GM12878 (cell line): ENCODE measurements around the gene ATP13A1. TPM values are rescaled to one million over a fixed set of nuclear protein-coding genes. Genes with fewer than 3 reads are reported as not detected.
A peak's percentile ranks its signal among the peaks of the same experiment; 100 is the strongest.

ENCODE experiments used
- BCL11A ChIP-seq: IDR thresholded peaks from 2 replicates; pipeline ENCODE4 v1.6.1; 2011; ENCODE audit warnings: low read depth, low read length
- BHLHE40 ChIP-seq, 2 experiments: fragments of 450-650 bp in 1 of 2; IDR thresholded peaks; 2 replicates each; pipeline ENCODE4 v1.6.1; 2011 to 2017; ENCODE audit warnings: low read depth in 2 of 2, borderline replicate concordance in 1 of 2, improper control_type of control experiment in 1 of 2, low read length in 1 of 2, mild to moderate bottlenecking in 1 of 2
- CBFB ChIP-seq: IDR thresholded peaks from 2 replicates; pipeline ENCODE4 v1.6.1; 2016; ENCODE audit warnings: antibody characterized with exemption, low read depth
- CBX3 ChIP-seq: fragments of 200-600 bp; sonication (generic); IDR thresholded peaks from 2 replicates; pipeline ENCODE4 v1.6.1; 2016; ENCODE audit warnings: low read depth, borderline replicate concordance
- CHD4 ChIP-seq: fragments of 200-600 bp; sonication (generic); IDR thresholded peaks from 2 replicates; pipeline ENCODE4 v1.6.1; 2016; ENCODE audit warnings: mild to moderate bottlenecking
- FOXK2 ChIP-seq: fragments of 450-650 bp; IDR thresholded peaks from 2 replicates; pipeline ENCODE4 v1.6.1; 2017; ENCODE audit warnings: mild to moderate bottlenecking, moderate library complexity
- HCFC1 ChIP-seq: fragments of 150-350 bp; IDR thresholded peaks from 2 replicates; pipeline ENCODE4 v1.6.1; 2014; ENCODE audit warnings: low read length
- MXI1 ChIP-seq: fragments of 150-350 bp; IDR thresholded peaks from 2 replicates; pipeline ENCODE4 v1.6.1; 2011; ENCODE audit warnings: low read depth, mild to moderate bottlenecking, inconsistent platforms, low read length, improper control_type of control experiment
- PAX5 ChIP-seq: IDR thresholded peaks from 2 replicates; pipeline ENCODE4 v1.6.1; 2011; ENCODE audit warnings: low read depth, low read length, borderline replicate concordance
- PAX8 ChIP-seq: fragments of 450-650 bp; IDR thresholded peaks from 2 replicates; pipeline ENCODE4 v1.6.1; 2017; ENCODE audit warnings: mild to moderate bottlenecking, moderate library complexity
- PML ChIP-seq: IDR thresholded peaks from 2 replicates; pipeline ENCODE4 v1.6.1; 2012; ENCODE audit warnings: low read length, inconsistent platforms
- POLR2AphosphoS2 ChIP-seq: IDR thresholded peaks from 2 replicates; pipeline ENCODE4 v1.6.1; 2011; ENCODE audit warnings: low read depth, mild to moderate bottlenecking, low read length, improper control_type of control experiment, moderate library complexity
- RBBP5 ChIP-seq: fragments of 200-600 bp; sonication (generic); conservative IDR thresholded peaks from 2 replicates; pipeline ENCODE4 v1.6.1; 2016
- RFX5 ChIP-seq: IDR thresholded peaks from 2 replicates; pipeline ENCODE4 v1.6.1; 2011; ENCODE audit warnings: low read depth, low read length, improper control_type of control experiment
- TARDBP ChIP-seq: IDR thresholded peaks from 2 replicates; pipeline ENCODE4 v1.6.1; 2016; ENCODE audit warnings: borderline replicate concordance
- WRNIP1 ChIP-seq: IDR thresholded peaks from 2 replicates; pipeline ENCODE4 v1.6.1; 2011; ENCODE audit warnings: low read depth, low read length, improper control_type of control experiment, borderline replicate concordance
- YBX1 ChIP-seq: fragments of 450-650 bp; IDR thresholded peaks from 2 replicates; pipeline ENCODE4 v1.6.1; 2016; ENCODE audit warnings: antibody characterized with exemption
- ZBED1 ChIP-seq: IDR thresholded peaks from 2 replicates; pipeline ENCODE4 v1.6.1; 2016; ENCODE audit warnings: borderline replicate concordance
- ZNF24 ChIP-seq: fragments of 450-650 bp; IDR thresholded peaks from 2 replicates; pipeline ENCODE4 v1.6.1; 2017; ENCODE audit warnings: antibody characterized with exemption, mild to moderate bottlenecking
- ZNF274 ChIP-seq: IDR thresholded peaks from one replicate; pipeline ENCODE4 v1.8.0; 2011; ENCODE audit not compliant: insufficient read length, insufficient read depth
- ZZZ3 ChIP-seq: IDR thresholded peaks from 2 replicates; pipeline ENCODE4 v1.6.1; 2011; ENCODE audit warnings: low read depth; ENCODE audit not compliant: control insufficient read depth, insufficient read length
- polyA plus RNA-seq, 11 experiments: library from polyadenylated mRNA; depleted of rRNA in 4 of 11; unstranded in 6 of 11; stranded (reverse) in 5 of 11; fragments of >200 nt; fragmentation: Nextera tagmentation in 4 of 11; fragmentation: Illumina TruSeq in 1 of 11; extraction: Ambion mirVana in 4 of 11; extraction: Trizol in 1 of 11; gene quantifications; 1 replicate in 1 of 11; 2 replicates in 10 of 11; pipeline versions ENCODE4 v1.2.1 to v1.2.3, GENCODE V29; 2011 to 2016; ENCODE audit warnings: inconsistent platforms in 2 of 11, missing spikeins in 2 of 11, low read depth in 1 of 11
- total RNA-seq, 4 experiments: library from RNA; depleted of rRNA in 3 of 4; stranded (reverse); fragments of >200 nt in 3 of 4; fragmentation: Illumina TruSeq in 1 of 4; extraction: Trizol in 1 of 4; gene quantifications; 2 replicates each; pipeline versions ENCODE4 v1.2.1 to v1.2.3, GENCODE V29; 2013 to 2021
- TF ChIP-seq, protein P1 (sequence below): IDR thresholded peaks from 2 replicates; pipeline ENCODE4 v1.6.1; 2011; ENCODE audit warnings: borderline replicate concordance, low read depth, mild to moderate bottlenecking, moderate library complexity, mixed read lengths, low read length; ENCODE audit not compliant: insufficient read depth; ENCODE audit errors: extremely low read length
- TF ChIP-seq, protein P2 (sequence below), 3 experiments: IDR thresholded peaks in 2 of 3; conservative IDR thresholded peaks in 1 of 3; 2 replicates each; pipeline ENCODE4 v1.5.1; 2011; ENCODE audit warnings: low read depth in 3 of 3, low read length in 3 of 3, mild to moderate bottlenecking in 3 of 3, control low read depth in 2 of 3, moderate library complexity in 2 of 3, inconsistent platforms in 1 of 3, mixed read lengths in 1 of 3; ENCODE audit not compliant: control insufficient read depth in 2 of 3, insufficient read depth in 1 of 3; ENCODE audit errors: extremely low read depth in 1 of 3
- TF ChIP-seq, protein P3 (sequence below): IDR thresholded peaks from 2 replicates; pipeline ENCODE4 v1.6.1; 2012; ENCODE audit warnings: low read depth, low read length, improper control_type of control experiment
- TF ChIP-seq, protein P4 (sequence below): fragments of 450-650 bp; IDR thresholded peaks from 2 replicates; pipeline ENCODE4 v1.6.1; 2018; ENCODE audit warnings: borderline replicate concordance, mild to moderate bottlenecking; ENCODE audit not compliant: partially characterized antibody

Gene ATP13A1
- total and polyA plus RNA-seq, 10 of the 15 experiments (the other 5 are each of a cell fraction or from before 2014, with no cell fraction given): 0.37 to 91.0 (median 29.8) TPM

DNA sequence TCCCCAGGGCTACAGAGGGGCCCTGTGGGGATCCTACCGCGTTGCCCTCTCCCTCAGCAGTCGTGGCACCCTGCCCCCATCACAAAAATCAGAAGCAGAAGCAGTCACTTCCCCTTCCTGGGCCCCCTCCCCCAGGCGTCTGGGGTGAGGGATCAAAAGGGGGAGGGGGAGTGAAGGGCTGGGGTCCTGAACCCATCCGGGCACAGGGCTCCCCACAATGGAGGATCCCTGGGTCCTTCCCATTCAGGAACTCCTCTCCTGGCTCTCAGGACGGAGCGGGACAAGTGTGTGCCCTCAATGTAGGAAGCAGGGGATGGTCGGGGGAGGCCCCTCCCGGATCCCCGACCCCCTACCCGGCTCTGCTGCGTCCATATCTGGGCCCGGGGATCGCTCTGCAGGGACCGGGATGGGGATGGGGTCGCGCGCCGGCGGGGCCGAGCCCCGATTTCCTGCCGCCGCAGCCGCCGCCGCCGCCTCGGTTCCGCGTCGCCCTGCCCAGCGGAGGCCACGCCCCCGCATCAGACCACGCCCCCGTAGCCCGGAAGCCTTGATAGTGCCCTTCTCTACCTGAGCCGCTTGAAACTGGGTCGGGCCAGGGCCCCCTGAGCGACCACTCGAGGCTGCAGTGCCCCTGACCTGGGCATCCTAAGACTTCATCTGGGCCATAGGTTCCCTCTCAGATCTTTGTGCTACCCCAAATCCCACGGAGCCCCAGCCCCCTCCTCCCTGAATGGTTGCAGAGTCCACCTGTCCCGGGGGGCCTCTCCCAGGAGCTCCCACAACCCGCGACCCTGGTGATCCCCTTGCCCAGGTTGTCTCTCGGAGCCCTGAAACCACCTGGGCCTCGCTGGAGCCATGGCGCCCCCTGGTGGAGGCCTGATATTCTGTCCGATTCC, 20.1 kb downstream of the ATP13A1 start, which contains the start of gene GMIP (continued):
- TF ChIP-seq, protein P1, sequence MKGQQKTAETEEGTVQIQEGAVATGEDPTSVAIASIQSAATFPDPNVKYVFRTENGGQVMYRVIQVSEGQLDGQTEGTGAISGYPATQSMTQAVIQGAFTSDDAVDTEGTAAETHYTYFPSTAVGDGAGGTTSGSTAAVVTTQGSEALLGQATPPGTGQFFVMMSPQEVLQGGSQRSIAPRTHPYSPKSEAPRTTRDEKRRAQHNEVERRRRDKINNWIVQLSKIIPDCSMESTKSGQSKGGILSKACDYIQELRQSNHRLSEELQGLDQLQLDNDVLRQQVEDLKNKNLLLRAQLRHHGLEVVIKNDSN: no peak
- no peak for TF ChIP-seq ZNF24
- no peak for TF ChIP-seq CHD4
- TF ChIP-seq CBX3: no peak
- no peak for TF ChIP-seq RFX5
- no peak for TF ChIP-seq WRNIP1
- TF ChIP-seq FOXK2: no peak
- no peak; a peak in 1 of 4 replicates for TF ChIP-seq BHLHE40 (IDR thresholded peaks at IDR 0.05; ENCODE audit: borderline replicate concordance in 1 of 2, low read depth in 2 of 2, low read length in 1 of 2)
- TF ChIP-seq YBX1: no peak
- TF ChIP-seq, protein P2, sequence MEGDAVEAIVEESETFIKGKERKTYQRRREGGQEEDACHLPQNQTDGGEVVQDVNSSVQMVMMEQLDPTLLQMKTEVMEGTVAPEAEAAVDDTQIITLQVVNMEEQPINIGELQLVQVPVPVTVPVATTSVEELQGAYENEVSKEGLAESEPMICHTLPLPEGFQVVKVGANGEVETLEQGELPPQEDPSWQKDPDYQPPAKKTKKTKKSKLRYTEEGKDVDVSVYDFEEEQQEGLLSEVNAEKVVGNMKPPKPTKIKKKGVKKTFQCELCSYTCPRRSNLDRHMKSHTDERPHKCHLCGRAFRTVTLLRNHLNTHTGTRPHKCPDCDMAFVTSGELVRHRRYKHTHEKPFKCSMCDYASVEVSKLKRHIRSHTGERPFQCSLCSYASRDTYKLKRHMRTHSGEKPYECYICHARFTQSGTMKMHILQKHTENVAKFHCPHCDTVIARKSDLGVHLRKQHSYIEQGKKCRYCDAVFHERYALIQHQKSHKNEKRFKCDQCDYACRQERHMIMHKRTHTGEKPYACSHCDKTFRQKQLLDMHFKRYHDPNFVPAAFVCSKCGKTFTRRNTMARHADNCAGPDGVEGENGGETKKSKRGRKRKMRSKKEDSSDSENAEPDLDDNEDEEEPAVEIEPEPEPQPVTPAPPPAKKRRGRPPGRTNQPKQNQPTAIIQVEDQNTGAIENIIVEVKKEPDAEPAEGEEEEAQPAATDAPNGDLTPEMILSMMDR (IDR thresholded peaks at IDR 0.05 in 2 of 3, conservative IDR thresholded peaks at IDR 0.05 in 1 of 3; ENCODE audit: control insufficient read depth in 2 of 3, extremely low read depth in 1 of 3, insufficient read depth in 1 of 3, low read depth in 3 of 3, low read length in 3 of 3): peak; percentile 78 to 90 (median 81)
- TF ChIP-seq, protein P3, sequence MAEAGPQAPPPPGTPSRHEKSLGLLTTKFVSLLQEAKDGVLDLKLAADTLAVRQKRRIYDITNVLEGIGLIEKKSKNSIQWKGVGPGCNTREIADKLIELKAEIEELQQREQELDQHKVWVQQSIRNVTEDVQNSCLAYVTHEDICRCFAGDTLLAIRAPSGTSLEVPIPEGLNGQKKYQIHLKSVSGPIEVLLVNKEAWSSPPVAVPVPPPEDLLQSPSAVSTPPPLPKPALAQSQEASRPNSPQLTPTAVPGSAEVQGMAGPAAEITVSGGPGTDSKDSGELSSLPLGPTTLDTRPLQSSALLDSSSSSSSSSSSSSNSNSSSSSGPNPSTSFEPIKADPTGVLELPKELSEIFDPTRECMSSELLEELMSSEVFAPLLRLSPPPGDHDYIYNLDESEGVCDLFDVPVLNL: no peak
- TF ChIP-seq PAX8: no peak
- no peak for TF ChIP-seq BCL11A
- TF ChIP-seq TARDBP: 0 out of 2 replicates have a peak, but pooled peaks have one; percentile 34
- no peak for TF ChIP-seq RBBP5
- TF ChIP-seq PML: no peak
- no peak for TF ChIP-seq ZZZ3
- TF ChIP-seq ZNF274: no peak
- TF ChIP-seq ZBED1: no peak; the same call in 1 of the 2 replicates
- TF ChIP-seq MXI1: no peak; the same call in 1 of the 2 replicates
- TF ChIP-seq PAX5: 0 out of 2 replicates have a peak, but pooled peaks have one; percentile 15
- peak; percentile 79; the same call in 1 of the 2 replicates for TF ChIP-seq POLR2AphosphoS2
- TF ChIP-seq, protein P4, sequence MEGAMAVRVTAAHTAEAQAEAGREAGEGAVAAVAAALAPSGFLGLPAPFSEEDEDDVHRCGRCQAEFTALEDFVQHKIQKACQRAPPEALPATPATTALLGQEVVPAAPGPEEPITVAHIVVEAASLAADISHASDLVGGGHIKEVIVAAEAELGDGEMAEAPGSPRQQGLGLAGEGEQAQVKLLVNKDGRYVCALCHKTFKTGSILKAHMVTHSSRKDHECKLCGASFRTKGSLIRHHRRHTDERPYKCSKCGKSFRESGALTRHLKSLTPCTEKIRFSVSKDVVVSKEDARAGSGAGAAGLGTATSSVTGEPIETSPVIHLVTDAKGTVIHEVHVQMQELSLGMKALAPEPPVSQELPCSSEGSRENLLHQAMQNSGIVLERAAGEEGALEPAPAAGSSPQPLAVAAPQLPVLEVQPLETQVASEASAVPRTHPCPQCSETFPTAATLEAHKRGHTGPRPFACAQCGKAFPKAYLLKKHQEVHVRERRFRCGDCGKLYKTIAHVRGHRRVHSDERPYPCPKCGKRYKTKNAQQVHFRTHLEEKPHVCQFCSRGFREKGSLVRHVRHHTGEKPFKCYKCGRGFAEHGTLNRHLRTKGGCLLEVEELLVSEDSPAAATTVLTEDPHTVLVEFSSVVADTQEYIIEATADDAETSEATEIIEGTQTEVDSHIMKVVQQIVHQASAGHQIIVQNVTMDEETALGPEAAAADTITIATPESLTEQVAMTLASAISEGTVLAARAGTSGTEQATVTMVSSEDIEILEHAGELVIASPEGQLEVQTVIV: no peak
- TF ChIP-seq CBFB: no peak; the same call in 1 of the 2 replicates
- TF ChIP-seq HCFC1: no peak
